Skeletal muscle tissue (tissue), 4 donors: ENCODE results near the gene SEC16A. TPM values are rescaled to one million over a fixed set of nuclear protein-coding genes. Genes with fewer than 3 reads are reported as not detected.
A peak's percentile ranks its signal among the peaks of the same experiment; 100 is the strongest.
"Not testable (repeated sequence)": the region's sequence is repeated elsewhere in the genome, so short reads cannot be mapped to it uniquely, and the experiment has no call there.

Experiments
- H3K27ac ChIP-seq: one replicate; pipeline ENCODE4 v1.7.0; 2013; ENCODE audit warnings: mild to moderate bottlenecking, low read depth, low read length, inconsistent platforms
- H3K27me3 ChIP-seq, 3 donors: one replicate each; pipeline ENCODE4 v1.7.0; 2013; ENCODE audit warnings: low read length in 3 of 3; ENCODE audit not compliant: control insufficient read depth in 3 of 3, insufficient read depth in 3 of 3
- H3K36me3 ChIP-seq, 3 donors: one replicate each; pipeline ENCODE4 v1.7.0; 2013; ENCODE audit warnings: low read length in 3 of 3; ENCODE audit not compliant: control insufficient read depth in 3 of 3, insufficient read depth in 3 of 3
- H3K4me1 ChIP-seq, 3 donors: one replicate each; pipeline ENCODE4 v1.7.0; 2013; ENCODE audit warnings: low read length in 3 of 3, mild to moderate bottlenecking in 3 of 3; ENCODE audit not compliant: control insufficient read depth in 3 of 3, insufficient read depth in 3 of 3
- H3K4me3 ChIP-seq, 3 donors: one replicate each; pipeline ENCODE4 v1.7.0; 2013; ENCODE audit warnings: low read length in 3 of 3
- H3K9ac ChIP-seq, 3 donors: one replicate each; pipeline ENCODE4 v1.7.0; 2013; ENCODE audit warnings: low read length in 3 of 3, mild to moderate bottlenecking in 3 of 3, moderate library complexity in 2 of 3, low read depth in 1 of 3
- H3K9me3 ChIP-seq, 3 donors: one replicate each; pipeline ENCODE4 v1.7.0; 2013; ENCODE audit warnings: low read length in 3 of 3; ENCODE audit not compliant: control insufficient read depth in 3 of 3
- total RNA-seq: library from RNA; depleted of rRNA; stranded (reverse); fragments of >200 nt; gene quantifications from one replicate; pipeline ENCODE4 v1.2.3, GENCODE V29; 2014
- donor health status: Osteomylitis.

SEC16A gene
- total RNA-seq, 1 donor from 2014 or later, result 14.1 TPM

DNA sequence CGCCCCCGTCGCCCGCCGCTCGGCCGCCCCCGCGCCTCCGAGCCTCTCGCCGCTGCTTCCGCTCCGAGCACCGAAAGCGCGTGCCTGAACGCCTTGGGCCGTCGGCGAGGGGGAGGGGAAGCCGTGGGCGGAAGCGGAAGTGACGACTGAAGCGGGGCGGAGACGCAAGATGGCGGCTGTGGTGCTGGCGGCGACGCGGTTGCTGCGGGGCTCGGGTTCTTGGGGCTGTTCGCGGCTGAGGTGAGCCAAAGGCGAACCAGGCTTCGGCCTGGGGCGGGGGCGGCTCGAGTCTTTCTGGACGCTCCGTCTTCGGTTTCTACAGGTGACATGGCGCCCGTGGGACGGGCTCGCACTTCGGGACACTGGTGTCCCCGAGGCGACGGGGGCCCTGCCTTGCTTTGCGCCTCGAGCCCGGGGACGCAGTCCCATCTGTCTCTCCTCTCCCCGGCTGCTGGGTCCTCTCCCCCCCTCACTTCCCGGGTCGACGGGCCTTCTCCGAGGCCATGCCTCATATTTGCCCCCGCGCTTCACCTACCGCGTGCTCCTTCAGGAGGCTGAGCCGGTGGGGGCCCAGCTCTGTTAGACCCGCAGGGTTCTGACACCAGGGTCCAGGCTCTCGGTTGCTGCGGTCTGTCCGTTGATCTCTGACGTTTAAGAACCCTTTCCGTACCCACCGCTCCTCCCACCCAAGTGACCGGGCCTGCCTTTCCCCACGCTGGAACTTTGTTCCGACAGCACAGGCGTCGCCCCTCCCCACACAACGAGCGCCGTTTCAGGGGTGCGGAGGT, 72.1 kb downstream of the SEC16A start, which contains the start of the genes ENTR1 and PMPCA:
Gene ENTR1 (minus strand): TSS at position 115 of the 788 bp plus-strand sequence. CDS start 217 bp downstream, outside the sequence.
Gene PMPCA (plus strand): TSS at position 159 of the 788 bp plus-strand sequence. CDS start 11 bp downstream, at position 170.
- no peaks in the 10 kb centered on the region for H3K27me3 ChIP-seq
- H3K4me3 ChIP-seq, result peak within 1 kb of the TSS; percentile 82 to 91 (median 89)
- peaks cover 41 to 51% (median 42%) of the 10 kb centered on the region in 3 donors for H3K36me3 ChIP-seq
- H3K9me3 ChIP-seq, result no peaks in the 10 kb centered on the region
- peak within 1 kb of the TSS; percentile 85 to 95 (median 94) for H3K9ac ChIP-seq
- H3K27ac ChIP-seq, result peak within 1 kb of the TSS; percentile 77
- H3K4me1 ChIP-seq, result peaks cover 18 to 32% (median 19%) of the 10 kb centered on the region in 3 donors

DNA sequence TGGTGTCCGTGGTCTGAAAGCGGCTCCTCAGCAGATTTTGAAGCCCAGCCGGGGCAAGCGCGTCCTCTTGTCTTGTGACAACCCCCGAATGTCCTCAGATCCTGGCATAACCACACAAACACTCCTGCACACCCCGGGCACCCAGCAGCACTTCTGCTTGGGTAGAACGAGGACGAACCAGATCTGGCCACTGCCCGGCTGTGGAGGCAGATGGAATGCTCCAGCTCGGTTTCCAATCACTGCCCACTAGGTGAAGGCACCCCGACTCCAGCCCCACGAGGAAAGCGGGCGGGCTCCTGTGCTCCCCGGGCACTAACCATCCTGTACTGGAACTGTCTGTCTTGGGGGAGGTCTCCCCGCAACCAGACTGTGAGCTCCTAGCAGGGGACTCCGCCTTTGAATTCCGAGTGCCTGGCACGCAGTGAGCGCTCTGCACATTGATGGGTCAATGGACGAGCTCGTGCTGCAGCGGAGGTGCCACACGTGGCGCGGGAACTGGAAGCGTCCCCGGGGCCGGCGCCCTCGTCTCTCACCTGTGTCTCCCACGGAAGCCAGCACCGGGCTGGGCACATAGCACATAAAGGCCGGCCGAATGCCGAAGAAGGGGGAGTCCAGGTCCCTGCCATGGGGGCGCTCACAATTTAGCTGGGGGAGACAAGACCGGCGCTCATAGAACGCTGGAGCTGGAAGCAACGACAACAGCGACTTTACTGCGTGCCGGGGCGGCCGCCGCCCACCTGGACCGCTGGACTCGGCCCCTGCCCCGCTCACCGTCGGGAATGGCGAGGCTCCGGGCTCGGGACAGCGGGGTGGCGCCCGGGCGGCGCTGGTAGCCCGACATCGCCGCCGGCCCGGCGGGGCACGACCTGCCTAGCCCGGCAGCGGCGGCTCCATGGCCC, 73.0 kb downstream of the SEC16A start:
- H3K27ac ChIP-seq, result peak overlapping the region; percentile 66
- no peaks in the 10 kb centered on the region for H3K27me3 ChIP-seq
- peaks cover 44 to 53% (median 45%) of the 10 kb centered on the region in 3 donors for H3K36me3 ChIP-seq
- peak overlapping the region; percentile 78 to 82 (median 81) for H3K4me3 ChIP-seq
- peak overlapping the region; percentile 76 to 88 (median 83) for H3K9ac ChIP-seq
- H3K9me3 ChIP-seq, result no peaks in the 10 kb centered on the region
- peaks cover 18 to 32% (median 19%) of the 10 kb centered on the region in 3 donors for H3K4me1 ChIP-seq

DNA sequence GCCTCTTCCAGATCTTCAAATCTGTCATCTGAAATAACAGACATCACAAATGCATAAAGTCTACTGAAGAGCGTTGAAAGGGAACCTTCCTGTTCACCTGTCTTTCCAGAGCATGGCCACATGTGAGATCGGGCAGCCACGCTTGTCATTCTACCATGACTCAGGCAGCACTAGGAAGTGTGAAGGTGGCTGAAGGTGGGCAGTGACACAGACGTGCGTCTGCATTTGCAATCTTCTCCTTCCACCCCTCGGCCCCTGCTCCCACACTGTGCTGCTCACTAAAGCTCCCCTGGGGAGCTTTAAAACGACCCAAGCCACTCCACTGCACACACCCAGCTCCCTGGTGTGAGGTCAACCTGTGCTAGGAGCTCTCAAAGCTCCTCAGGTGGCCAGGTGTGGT, 74.9 kb downstream of the SEC16A start:
- Histone ChIP-seq H3K36me3 (peaks cover 33 to 49% (median 40%) of the 10 kb centered on the region in 3 donors), H3K4me3 (no peak overlapping the region), H3K9me3 (no peaks in the 10 kb centered on the region), H3K27me3 (no peaks in the 10 kb centered on the region), H3K4me1 (peaks cover 18 to 29% (median 19%) of the 10 kb centered on the region in 3 donors), H3K27ac (no peak overlapping the region), H3K9ac (no peak overlapping the region)

DNA sequence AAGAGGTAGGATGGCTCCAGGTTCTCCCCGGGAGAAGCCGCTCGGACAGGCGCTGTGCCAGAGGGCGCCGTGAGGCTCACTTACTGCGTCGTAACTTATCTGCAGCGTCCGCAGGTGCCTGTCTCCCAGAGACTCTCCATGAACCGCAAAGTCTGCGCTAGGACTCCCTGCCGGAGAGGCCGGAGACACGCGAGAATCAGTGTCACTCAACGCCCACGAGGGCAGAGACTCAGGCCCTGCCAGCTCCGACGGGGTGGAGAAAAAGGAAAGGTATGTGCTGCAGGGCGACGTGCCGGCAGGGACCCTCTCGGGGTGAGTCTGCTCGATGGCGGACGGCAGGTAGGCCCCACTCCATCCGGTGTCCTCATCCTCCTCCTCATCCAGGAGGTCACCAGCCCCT, 75.8 kb downstream of the SEC16A start:
- H3K9ac ChIP-seq, H3K4me3 ChIP-seq, H3K9me3 ChIP-seq, H3K27me3 ChIP-seq, H3K27ac ChIP-seq: not testable (repeated sequence)
- peaks cover 34 to 44% (median 39%) of the 10 kb centered on the region in 3 donors for H3K36me3 ChIP-seq
- H3K4me1 ChIP-seq, result peaks cover 18 to 27% (median 19%) of the 10 kb centered on the region in 3 donors

DNA sequence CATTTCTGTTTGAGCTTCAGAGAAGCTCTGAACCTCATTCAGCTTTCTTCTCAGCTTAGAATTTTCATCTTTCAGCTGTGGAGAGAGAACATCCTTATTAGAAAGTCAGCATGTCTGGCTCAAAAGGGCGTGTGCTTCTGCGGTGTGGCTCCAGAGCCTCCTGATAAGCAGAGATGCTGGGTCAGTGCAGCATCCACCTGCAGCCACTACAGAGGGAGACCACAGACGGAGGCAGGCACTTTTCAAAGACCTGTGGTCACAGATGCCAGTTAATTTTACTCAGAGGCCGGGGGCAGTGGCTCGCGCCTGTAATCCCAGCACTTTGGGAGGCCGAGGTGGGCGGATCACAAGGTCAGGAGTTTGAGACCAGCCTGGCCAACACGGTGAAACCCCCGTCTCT, 76.9 kb downstream of the SEC16A start:
- not testable (repeated sequence) for H3K9me3 ChIP-seq, H3K4me3 ChIP-seq, H3K27me3 ChIP-seq, H3K9ac ChIP-seq, H3K27ac ChIP-seq
- Histone ChIP-seq H3K4me1 (peaks cover 7 to 15% (median 8%) of the 10 kb centered on the region in 3 donors), H3K36me3 (peaks cover 35 to 46% (median 45%) of the 10 kb centered on the region in 3 donors)

DNA sequence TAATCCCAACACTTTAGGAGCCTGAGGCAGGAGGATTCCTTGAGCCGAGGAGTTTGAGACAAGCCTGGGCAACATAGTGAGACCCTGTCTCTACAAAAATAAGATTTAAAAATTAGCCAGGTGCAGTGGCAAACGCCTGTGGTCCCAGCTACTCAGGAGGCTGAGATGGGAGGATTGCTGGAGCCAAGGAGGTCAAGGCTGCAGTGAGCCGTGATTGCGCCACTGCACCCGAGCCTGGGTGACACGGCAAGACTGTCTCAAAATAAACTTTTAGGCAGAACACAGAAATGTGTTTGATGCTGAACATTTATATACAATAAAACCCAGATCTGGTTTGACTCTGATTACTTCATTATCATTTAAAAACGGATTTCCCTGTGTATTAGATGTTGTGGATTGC, 77.4 kb downstream of the SEC16A start:
- no peak overlapping the region for H3K4me3 ChIP-seq
- H3K9ac ChIP-seq, result no peak overlapping the region
- no peaks in the 10 kb centered on the region for H3K27me3 ChIP-seq
- no peaks in the 10 kb centered on the region for H3K9me3 ChIP-seq
- no peak overlapping the region for H3K27ac ChIP-seq
- peaks cover 35 to 46% (median 45%) of the 10 kb centered on the region in 3 donors for H3K36me3 ChIP-seq
- peaks cover 10 to 16% (median 12%) of the 10 kb centered on the region in 3 donors for H3K4me1 ChIP-seq

DNA sequence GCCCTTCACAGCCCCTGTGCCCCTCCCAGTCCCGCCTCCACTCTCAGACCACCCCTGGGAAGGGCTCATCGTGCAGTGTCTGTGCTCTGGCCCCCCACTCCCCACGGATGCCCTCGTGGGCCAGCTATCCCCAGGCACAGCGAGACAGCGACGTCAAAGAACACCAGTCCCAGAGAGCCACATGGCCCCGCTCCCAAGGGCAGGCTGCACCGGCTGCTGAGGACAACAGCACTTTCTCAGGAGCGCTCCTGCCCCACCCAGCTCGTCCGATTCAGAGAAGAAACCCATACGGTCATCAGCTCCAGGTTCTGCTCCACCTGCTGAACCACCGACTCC, 78.1 kb downstream of the SEC16A start:
- Histone ChIP-seq H3K27ac (no peak overlapping the region), H3K4me3 (no peak overlapping the region), H3K9ac (no peak overlapping the region), H3K36me3 (peaks cover 35 to 46% (median 45%) of the 10 kb centered on the region in 3 donors), H3K9me3 (no peaks in the 10 kb centered on the region), H3K4me1 (peaks cover 11 to 17% (median 13%) of the 10 kb centered on the region in 3 donors), H3K27me3 (no peaks in the 10 kb centered on the region)

DNA sequence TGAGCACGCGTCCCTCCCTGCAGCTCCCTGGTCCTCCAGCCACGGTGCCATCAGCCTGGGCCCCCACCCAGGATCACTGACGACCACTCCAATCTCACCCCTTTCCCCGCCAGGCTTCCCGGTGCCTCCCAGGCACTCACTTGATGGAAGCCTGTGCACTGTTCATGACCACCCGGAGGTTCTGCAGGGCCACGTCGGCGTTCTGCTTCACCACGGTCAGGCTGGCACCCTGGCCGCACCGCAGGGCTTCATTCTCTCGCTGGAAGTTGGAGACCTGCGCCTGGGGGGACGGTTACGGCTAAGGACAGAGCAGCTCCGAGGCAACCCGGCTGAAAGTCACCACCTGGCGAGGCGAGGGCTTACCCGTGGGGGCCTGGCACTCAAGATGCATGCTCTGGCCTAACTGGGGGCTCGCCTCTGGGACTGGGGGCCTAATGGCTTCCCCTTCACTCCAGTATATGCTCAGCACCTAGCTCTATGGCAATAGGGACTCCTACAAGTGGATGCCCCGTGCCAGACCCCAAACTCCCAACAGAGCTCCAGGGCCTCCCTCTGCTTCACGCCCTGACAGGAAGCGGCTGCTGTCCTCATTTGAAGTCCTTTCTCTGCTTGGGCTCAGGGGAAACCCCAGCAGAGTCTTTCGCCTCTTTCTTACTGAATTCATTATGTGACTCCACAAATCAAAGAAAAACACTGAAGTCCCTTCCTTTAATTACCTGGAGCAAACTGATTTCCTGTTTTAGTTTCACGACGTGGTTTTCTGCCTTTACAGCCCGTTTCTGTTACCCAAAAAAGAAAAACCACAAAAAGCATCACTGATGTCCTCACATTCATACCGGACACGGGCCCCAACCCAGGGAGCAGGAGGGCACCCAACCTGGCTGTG, 78.7 kb downstream of the SEC16A start:
- Histone ChIP-seq H3K9me3 (no peaks in the 10 kb centered on the region), H3K9ac (no peak overlapping the region), H3K36me3 (peaks cover 35 to 46% (median 45%) of the 10 kb centered on the region in 3 donors), H3K4me1 (peaks cover 10 to 17% (median 12%) of the 10 kb centered on the region in 3 donors), H3K4me3 (no peak overlapping the region), H3K27me3 (no peaks in the 10 kb centered on the region), H3K27ac (no peak overlapping the region)

DNA sequence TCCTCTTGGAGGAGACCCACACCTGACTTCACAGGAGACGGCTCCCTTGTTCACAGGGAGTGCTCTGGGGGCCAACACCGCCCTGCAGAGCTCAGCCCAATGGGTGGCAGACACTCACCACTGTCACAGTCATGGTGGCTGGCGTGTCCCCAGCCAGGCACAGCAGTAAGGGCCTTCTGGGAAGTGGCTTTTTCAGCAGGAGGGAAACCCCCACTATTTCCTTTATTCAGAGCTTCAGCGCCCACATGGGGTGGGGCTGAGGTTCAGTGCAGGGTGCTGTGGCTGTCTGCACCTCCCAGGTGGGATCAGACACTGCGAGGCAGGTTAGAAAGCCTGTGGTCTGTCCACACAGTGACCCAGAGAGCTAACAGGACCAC, 79.3 kb downstream of the SEC16A start:
- Histone ChIP-seq H3K9me3 (no peaks in the 10 kb centered on the region), H3K4me1 (peaks cover 16 to 19% (median 18%) of the 10 kb centered on the region in 3 donors), H3K4me3 (no peak overlapping the region), H3K27ac (no peak overlapping the region), H3K9ac (no peak overlapping the region), H3K27me3 (no peaks in the 10 kb centered on the region), H3K36me3 (peaks cover 35 to 46% (median 46%) of the 10 kb centered on the region in 3 donors)
